Suprapubic skin (tissue), 4 donors: ENCODE data around the gene MAP1A.

Experiments used
- CTCF ChIP-seq, 2 donors: fragments of 200-600 bp in 1 of 2; fragments of 450-650 bp in 1 of 2; sonication (generic) in 1 of 2; IDR thresholded peaks; one replicate each; pipeline ENCODE4 v1.5.1; 2016 to 2019; ENCODE audit warnings: antibody characterized with exemption in 2 of 2, mild to moderate bottlenecking in 1 of 2, moderate library complexity in 1 of 2
- POLR2A ChIP-seq, 2 donors: fragments of 450-650 bp; IDR thresholded peaks; one replicate each; pipeline ENCODE4 v1.6.1; 2017; ENCODE audit warnings: antibody characterized with exemption in 2 of 2, mild to moderate bottlenecking in 2 of 2, moderate library complexity in 2 of 2
- POLR2AphosphoS5 ChIP-seq, 3 donors: sonication (generic); formaldehyde crosslinking; IDR thresholded peaks; one replicate each; pipeline ENCODE4 v1.6.1; 2017; ENCODE audit warnings: antibody characterized with exemption in 3 of 3

GRCh38 chr15:43538091-43538490, 20.7 kb downstream of the MAP1A start:
- TF ChIP-seq CTCF (IDR thresholded peaks at IDR 0.05) (no peak), POLR2A (IDR thresholded peaks at IDR 0.05) (no peak), POLR2AphosphoS5 (IDR thresholded peaks at IDR 0.05) (no peak)
